Upper lobe of left lung (tissue), 6 donors: ENCODE results near the gene SLC19A1. TPM values are rescaled to one million over a fixed set of nuclear protein-coding genes. Genes with fewer than 3 reads are reported as not detected.

Source experiments
- ATAC-seq, 2 donors: fragments of 200-7000 bp; cut with Tn5 transposase; one replicate each; pipeline ENCODE4 v1.9.1; 2022; ENCODE audit warnings: mild to moderate bottlenecking in 2 of 2, moderate library complexity in 2 of 2; ENCODE audit not compliant: low FRiP score in 2 of 2
- DNase-seq, 2 donors: peaks; one replicate each; pipeline ENCODE4 v3.0.0-alpha.2; 2019 to 2020
- H3K27ac ChIP-seq, 4 donors: fragments of 200-600 bp; sonication (generic); one replicate each; pipeline ENCODE4 v1.5.1; 2016 to 2019
- H3K27me3 ChIP-seq, 4 donors: fragments of 200-600 bp; sonication (generic); one replicate each; pipeline ENCODE4 v1.5.1; 2017 to 2019
- H3K36me3 ChIP-seq, 4 donors: fragments of 200-600 bp; sonication (generic); one replicate each; pipeline ENCODE4 v1.5.1; 2016 to 2019
- H3K4me1 ChIP-seq, 4 donors: fragments of 200-600 bp; sonication (generic); one replicate each; pipeline ENCODE4 v1.5.1; 2018 to 2019
- H3K4me3 ChIP-seq, 4 donors: fragments of 200-600 bp; sonication (generic); one replicate each; pipeline ENCODE4 v1.5.1; 2017 to 2019; ENCODE audit warnings: mild to moderate bottlenecking in 2 of 4, moderate library complexity in 1 of 4
- H3K9me3 ChIP-seq, 4 donors: fragments of 200-600 bp; sonication (generic); one replicate each; pipeline ENCODE4 v1.5.1; 2018 to 2019
- CTCF ChIP-seq, 6 experiments: fragments of 450-650 bp in 4 of 6; fragments of 200-600 bp in 2 of 6; sonication (generic) in 2 of 6; IDR thresholded peaks; one replicate each; pipeline ENCODE4 v1.5.1; 2016 to 2019; ENCODE audit warnings: antibody characterized with exemption in 6 of 6
- EP300 ChIP-seq, 4 donors: sonication (generic); formaldehyde crosslinking; IDR thresholded peaks; one replicate each; pipeline ENCODE4 v1.5.1; 2017; ENCODE audit warnings: antibody characterized with exemption in 4 of 4, control low read depth in 2 of 4
- POLR2A ChIP-seq, 4 donors: fragments of 450-650 bp; IDR thresholded peaks; one replicate each; pipeline ENCODE4 v1.5.1; 2016 to 2017; ENCODE audit warnings: antibody characterized with exemption in 4 of 4, mild to moderate bottlenecking in 2 of 4
- POLR2AphosphoS5 ChIP-seq, 2 donors: sonication (generic); formaldehyde crosslinking; IDR thresholded peaks; one replicate each; pipeline ENCODE4 v1.5.1; 2017; ENCODE audit warnings: antibody characterized with exemption in 2 of 2
- WGBS, 2 donors: methylation state at CpG; one replicate each; pipeline ENCODE4 v1.1.5; 2017 to 2018; 5-methylcytosine and 5-hydroxymethylcytosine counted together
- total RNA-seq, 6 donors: library from RNA; depleted of rRNA in 4 of 6; stranded (reverse); fragments of >200 nt in 4 of 6; gene quantifications; one replicate each; pipeline versions ENCODE4 v1.1.0 to v1.2.1, GENCODE V29; 2016 to 2021
- donor health status: DM: no; HTN: no; CAD: no; lungs with moderate emphysema.
- donor health status: DM: no; HTN: yes; CAD: no; lungs with severe emphysema.

The SLC19A1 gene
- total RNA-seq, 6 donors from 2014 or later = 36.4 to 75.6 (median 49.9) TPM

DNA sequence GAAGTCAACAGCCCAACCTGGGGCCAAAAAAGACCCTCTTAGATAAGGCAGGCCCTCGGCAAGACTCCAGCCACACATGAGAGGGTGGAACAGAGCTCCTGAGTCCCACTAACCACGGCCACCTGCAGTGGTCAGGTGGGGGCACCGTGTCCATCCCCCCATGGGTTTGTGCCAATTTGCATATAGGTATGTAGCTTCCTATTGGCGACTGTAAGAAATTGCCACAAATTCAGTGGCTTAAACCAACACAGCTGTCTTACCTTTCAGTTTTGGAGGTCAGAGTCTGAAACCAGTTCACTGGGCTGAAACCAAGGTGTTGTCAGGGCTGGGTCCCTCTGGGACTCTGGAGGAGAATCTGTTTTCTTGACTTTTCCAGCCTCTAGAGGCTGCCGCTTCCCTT, 77.9 kb downstream of the SLC19A1 start:
- ATAC-seq (no peak), DNase-seq (no peak)
- no peak for TF ChIP-seq POLR2A (IDR thresholded peaks at IDR 0.05)
- no peak for TF ChIP-seq CTCF (IDR thresholded peaks at IDR 0.05)
- no peak for TF ChIP-seq EP300 (IDR thresholded peaks at IDR 0.05)
- no peak for TF ChIP-seq POLR2AphosphoS5 (IDR thresholded peaks at IDR 0.05)
- H3K4me3 ChIP-seq = no peak overlapping the region
- 90 to 95% methylated on average over 3 to 5 of the region's 5 CpGs for WGBS, 2 donors
- H3K9me3 ChIP-seq = peaks cover 0 to 14% (median 4%) of the 10 kb centered on the region in 4 donors
- no peaks in the 10 kb centered on the region for H3K27me3 ChIP-seq
- H3K4me1 ChIP-seq = peaks cover 0 to under 1% (median 0%) of the 10 kb centered on the region in 4 donors
- peaks cover 0 to 4% (median 0%) of the 10 kb centered on the region in 4 donors for H3K36me3 ChIP-seq
- H3K27ac ChIP-seq = no peak overlapping the region

- Histone ChIP-seq H3K9me3 (peaks cover 0 to 14% (median 4%) of the 10 kb centered on the region in 4 donors), H3K27ac (no peak overlapping the region), H3K4me1 (no peaks in the 10 kb centered on the region), H3K27me3 (no peaks in the 10 kb centered on the region), H3K36me3 (peaks cover 0 to 4% (median 0%) of the 10 kb centered on the region in 4 donors), H3K4me3 (no peak overlapping the region)
- TF ChIP-seq CTCF (IDR thresholded peaks at IDR 0.05) = no peak
- TF ChIP-seq EP300 (IDR thresholded peaks at IDR 0.05) = no peak
- no peak for TF ChIP-seq POLR2AphosphoS5 (IDR thresholded peaks at IDR 0.05)
- ATAC-seq (no peak), DNase-seq (no peak)
- WGBS, 2 donors = 91 to 92% methylated on average over 3 to 6 of the region's 7 CpGs
Measured at GRCh38 chr21:45463871-45464270, 78.4 kb downstream of the SLC19A1 start.

GRCh38 chr21:45461806-45462341, 80.4 kb downstream of the SLC19A1 start:
- no peak for TF ChIP-seq POLR2AphosphoS5 (IDR thresholded peaks at IDR 0.05)
- TF ChIP-seq EP300 (IDR thresholded peaks at IDR 0.05) = no peak
- no peak for TF ChIP-seq POLR2A (IDR thresholded peaks at IDR 0.05)
- no peak for TF ChIP-seq CTCF (IDR thresholded peaks at IDR 0.05)
- Histone ChIP-seq H3K27me3 (no peaks in the 10 kb centered on the region), H3K9me3 (peaks cover 0 to 14% (median 4%) of the 10 kb centered on the region in 4 donors), H3K4me1 (no peaks in the 10 kb centered on the region), H3K4me3 (no peak overlapping the region), H3K36me3 (peaks cover 0 to 2% (median 0%) of the 10 kb centered on the region in 4 donors), H3K27ac (no peak overlapping the region)
- no peak for ATAC-seq
- no peak for DNase-seq

DNA sequence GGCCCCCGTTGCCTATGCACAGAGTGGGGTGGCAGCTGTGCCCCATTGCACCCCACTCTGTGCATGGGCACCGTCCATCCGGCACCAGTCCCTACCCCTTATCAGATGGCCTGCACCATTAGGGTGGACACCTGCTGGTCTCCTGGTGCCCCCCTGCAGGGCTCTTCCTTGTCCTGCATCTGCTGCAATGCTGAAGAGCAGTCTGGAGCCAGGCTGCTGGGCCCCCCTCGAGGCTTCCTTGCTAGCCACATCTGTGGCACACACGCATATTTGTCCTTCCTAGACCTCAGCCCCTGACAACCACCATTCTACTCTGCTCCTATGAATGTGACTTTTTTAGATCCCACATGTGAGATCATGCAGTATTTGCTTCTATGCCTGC, 80.9 kb downstream of the SLC19A1 start:
- H3K27ac ChIP-seq = no peak overlapping the region
- DNase-seq = peak in 1 of 2 donors; percentile 10
- no peak for TF ChIP-seq CTCF (IDR thresholded peaks at IDR 0.05)
- TF ChIP-seq POLR2A (IDR thresholded peaks at IDR 0.05) = no peak
- peaks cover 0 to 14% (median 4%) of the 10 kb centered on the region in 4 donors for H3K9me3 ChIP-seq
- no peak for ATAC-seq
- no peaks in the 10 kb centered on the region for H3K27me3 ChIP-seq
- 82 to 96% methylated on average over 4 to 5 of the region's 5 CpGs for WGBS, 2 donors
- no peaks in the 10 kb centered on the region for H3K4me1 ChIP-seq
- no peak overlapping the region for H3K4me3 ChIP-seq
- peaks cover 0 to 4% (median 0%) of the 10 kb centered on the region in 4 donors for H3K36me3 ChIP-seq
